ENCODE results near the gene COQ6.
"Not testable (repeated sequence)": the region's sequence is repeated elsewhere in the genome, so short reads cannot be mapped to it uniquely, and the experiment has no call there.

The COQ6 gene

GRCh38 chr14:73949752-73950734 is at the start of gene COQ6, which contains the start of gene FAM161B:
Gene COQ6, plus strand, starts transcription at chr14:73950302. Its CDS starts 31 bp downstream, at chr14:73950333.
Gene FAM161B, minus strand, starts transcription at chr14:73950094. Its CDS starts 68 bp downstream, at chr14:73950026.
- H3K4me1 Mint-ChIP-seq: peaks cover 13% of the 10 kb centered on the region
- DNase-seq (ENCODE audit: low spot score in 2 of 2) (peak; percentile 88 to 90), ATAC-seq (ENCODE audit: low read depth) (peak; percentile 88)
- H3K4me3 Mint-ChIP-seq: peak within 1 kb of the TSS; percentile 98
- no peaks in the 10 kb centered on the region for H3K27me3 Mint-ChIP-seq
- H3K27ac Mint-ChIP-seq: peak within 1 kb of the TSS; percentile 93
- H3K36me3 Mint-ChIP-seq: peaks cover 4% of the 10 kb centered on the region
- no peaks in the 10 kb centered on the region for H3K9me3 Mint-ChIP-seq

GRCh38 chr14:73903028-73903427 is 47.1 kb upstream of the COQ6 start:
- H3K36me3 Mint-ChIP-seq: peaks cover 27% of the 10 kb centered on the region
- no peak for ATAC-seq (ENCODE audit: low read depth)
- H3K9me3 Mint-ChIP-seq: no peaks in the 10 kb centered on the region
- H3K27me3 Mint-ChIP-seq: no peaks in the 10 kb centered on the region
- H3K4me1 Mint-ChIP-seq: no peaks in the 10 kb centered on the region
- no peak overlapping the region for H3K27ac Mint-ChIP-seq
- no peak overlapping the region for H3K4me3 Mint-ChIP-seq
- DNase-seq (ENCODE audit: low spot score in 2 of 2): no peak

GRCh38 chr14:73909681-73910080 is 40.4 kb upstream of the COQ6 start:
- no peak overlapping the region for H3K4me3 Mint-ChIP-seq
- no peak overlapping the region for H3K27ac Mint-ChIP-seq
- H3K36me3 Mint-ChIP-seq: peaks cover 65% of the 10 kb centered on the region
- H3K9me3 Mint-ChIP-seq: peaks cover 1% of the 10 kb centered on the region
- no peaks in the 10 kb centered on the region for H3K4me1 Mint-ChIP-seq
- ATAC-seq (ENCODE audit: low read depth) (no peak), DNase-seq (ENCODE audit: low spot score in 2 of 2) (no peak)
- no peaks in the 10 kb centered on the region for H3K27me3 Mint-ChIP-seq

GRCh38 chr14:73913256-73913655 is 36.8 kb upstream of the COQ6 start:
- no peak for ATAC-seq (ENCODE audit: low read depth)

GRCh38 chr14:73916324-73916723 is 33.8 kb upstream of the COQ6 start:
- Mint-ChIP-seq H3K27me3 (no peaks in the 10 kb centered on the region), H3K27ac (peak overlapping the region; percentile 45), H3K4me1 (no peaks in the 10 kb centered on the region), H3K36me3 (peaks cover 41% of the 10 kb centered on the region), H3K9me3 (peaks cover 1% of the 10 kb centered on the region), H3K4me3 (no peak overlapping the region)
- DNase-seq (ENCODE audit: low spot score in 2 of 2) (no peak), ATAC-seq (ENCODE audit: low read depth) (no peak)

More at GRCh38 chr14:73913256-73913655, 36.8 kb upstream of the COQ6 start:
- peaks cover 1% of the 10 kb centered on the region for H3K9me3 Mint-ChIP-seq
- H3K27me3 Mint-ChIP-seq: no peaks in the 10 kb centered on the region
- no peak overlapping the region for H3K27ac Mint-ChIP-seq
- no peaks in the 10 kb centered on the region for H3K4me1 Mint-ChIP-seq
- no peak overlapping the region for H3K4me3 Mint-ChIP-seq
- peaks cover 57% of the 10 kb centered on the region for H3K36me3 Mint-ChIP-seq
- no peak for DNase-seq (ENCODE audit: low spot score in 2 of 2)

- H3K4me3 Mint-ChIP-seq; ATAC-seq (ENCODE audit: low read depth); H3K4me1 Mint-ChIP-seq; H3K27me3 Mint-ChIP-seq; H3K9me3 Mint-ChIP-seq; DNase-seq (ENCODE audit: low spot score in 2 of 2); H3K27ac Mint-ChIP-seq: not testable (repeated sequence)
- H3K36me3 Mint-ChIP-seq: peaks cover 23% of the 10 kb centered on the region
Measured at GRCh38 chr14:73919457-73919856, 30.6 kb upstream of the COQ6 start.

GRCh38 chr14:73924337-73924736 is 25.8 kb upstream of the COQ6 start:
- Mint-ChIP-seq H3K36me3 (peaks cover 34% of the 10 kb centered on the region), H3K27ac (no peak overlapping the region), H3K9me3 (no peaks in the 10 kb centered on the region), H3K27me3 (no peaks in the 10 kb centered on the region), H3K4me3 (no peak overlapping the region), H3K4me1 (no peaks in the 10 kb centered on the region)
- ATAC-seq (ENCODE audit: low read depth) (no peak), DNase-seq (ENCODE audit: low spot score in 2 of 2) (no peak)

GRCh38 chr14:73935666-73936065 is 14.4 kb upstream of the COQ6 start:
- H3K27ac Mint-ChIP-seq: no peak overlapping the region
- no peaks in the 10 kb centered on the region for H3K27me3 Mint-ChIP-seq
- H3K4me1 Mint-ChIP-seq: no peaks in the 10 kb centered on the region
- H3K4me3 Mint-ChIP-seq: no peak overlapping the region
- H3K36me3 Mint-ChIP-seq: peaks cover 20% of the 10 kb centered on the region
- ATAC-seq (ENCODE audit: low read depth) (no peak), DNase-seq (ENCODE audit: low spot score in 2 of 2) (no peak)
- no peaks in the 10 kb centered on the region for H3K9me3 Mint-ChIP-seq

GRCh38 chr14:73936548-73936947 is 13.6 kb upstream of the COQ6 start:
- Mint-ChIP-seq H3K4me1 (no peaks in the 10 kb centered on the region), H3K4me3 (no peak overlapping the region), H3K9me3 (no peaks in the 10 kb centered on the region), H3K36me3 (peaks cover 16% of the 10 kb centered on the region), H3K27ac (no peak overlapping the region), H3K27me3 (no peaks in the 10 kb centered on the region)
- ATAC-seq (ENCODE audit: low read depth): no peak
- no peak for DNase-seq (ENCODE audit: low spot score in 2 of 2)

- Mint-ChIP-seq H3K4me3 (no peak overlapping the region), H3K36me3 (peaks cover 16% of the 10 kb centered on the region), H3K9me3 (no peaks in the 10 kb centered on the region), H3K27ac (no peak overlapping the region), H3K27me3 (no peaks in the 10 kb centered on the region), H3K4me1 (no peaks in the 10 kb centered on the region)
- DNase-seq (ENCODE audit: low spot score in 2 of 2) (no peak), ATAC-seq (ENCODE audit: low read depth) (no peak)
Measured at GRCh38 chr14:73937012-73937411, 13.1 kb upstream of the COQ6 start.

- Mint-ChIP-seq H3K36me3 (peaks cover 16% of the 10 kb centered on the region), H3K4me3 (no peak overlapping the region), H3K4me1 (no peaks in the 10 kb centered on the region), H3K9me3 (no peaks in the 10 kb centered on the region), H3K27me3 (no peaks in the 10 kb centered on the region), H3K27ac (no peak overlapping the region)
- ATAC-seq (ENCODE audit: low read depth) (no peak), DNase-seq (ENCODE audit: low spot score in 2 of 2) (no peak)
Measured at GRCh38 chr14:73942180-73942579, 7.9 kb upstream of the COQ6 start.

GRCh38 chr14:73943083-73943482 is 7.0 kb upstream of the COQ6 start:
- no peaks in the 10 kb centered on the region for H3K4me1 Mint-ChIP-seq
- no peaks in the 10 kb centered on the region for H3K27me3 Mint-ChIP-seq
- ATAC-seq (ENCODE audit: low read depth) (no peak), DNase-seq (ENCODE audit: low spot score in 2 of 2) (no peak)
- H3K9me3 Mint-ChIP-seq: no peaks in the 10 kb centered on the region
- H3K36me3 Mint-ChIP-seq: peaks cover 16% of the 10 kb centered on the region
- no peak overlapping the region for H3K4me3 Mint-ChIP-seq
- H3K27ac Mint-ChIP-seq: peak overlapping the region; percentile 6

GRCh38 chr14:73944432-73945158 is 5.5 kb upstream of the COQ6 start:
- H3K9me3 Mint-ChIP-seq: no peaks in the 10 kb centered on the region
- H3K27me3 Mint-ChIP-seq: no peaks in the 10 kb centered on the region
- no peak overlapping the region for H3K27ac Mint-ChIP-seq
- H3K36me3 Mint-ChIP-seq: peaks cover 16% of the 10 kb centered on the region
- DNase-seq (ENCODE audit: low spot score in 2 of 2): no peak
- peaks cover under 1% of the 10 kb centered on the region for H3K4me1 Mint-ChIP-seq
- no peak overlapping the region for H3K4me3 Mint-ChIP-seq
- no peak for ATAC-seq (ENCODE audit: low read depth)

- H3K9me3 Mint-ChIP-seq: no peaks in the 10 kb centered on the region
- peaks cover 16% of the 10 kb centered on the region for H3K36me3 Mint-ChIP-seq
- peaks cover 4% of the 10 kb centered on the region for H3K4me1 Mint-ChIP-seq
- no peaks in the 10 kb centered on the region for H3K27me3 Mint-ChIP-seq
- H3K27ac Mint-ChIP-seq: no peak overlapping the region
- H3K4me3 Mint-ChIP-seq: no peak overlapping the region
- DNase-seq (ENCODE audit: low spot score in 2 of 2) (no peak), ATAC-seq (ENCODE audit: low read depth) (no peak)
Measured at GRCh38 chr14:73945159-73945670, 4.9 kb upstream of the COQ6 start.

Data from memory B cell (primary cell).